ENCODE results near the gene MEOX1.

MEOX1 gene

DNA sequence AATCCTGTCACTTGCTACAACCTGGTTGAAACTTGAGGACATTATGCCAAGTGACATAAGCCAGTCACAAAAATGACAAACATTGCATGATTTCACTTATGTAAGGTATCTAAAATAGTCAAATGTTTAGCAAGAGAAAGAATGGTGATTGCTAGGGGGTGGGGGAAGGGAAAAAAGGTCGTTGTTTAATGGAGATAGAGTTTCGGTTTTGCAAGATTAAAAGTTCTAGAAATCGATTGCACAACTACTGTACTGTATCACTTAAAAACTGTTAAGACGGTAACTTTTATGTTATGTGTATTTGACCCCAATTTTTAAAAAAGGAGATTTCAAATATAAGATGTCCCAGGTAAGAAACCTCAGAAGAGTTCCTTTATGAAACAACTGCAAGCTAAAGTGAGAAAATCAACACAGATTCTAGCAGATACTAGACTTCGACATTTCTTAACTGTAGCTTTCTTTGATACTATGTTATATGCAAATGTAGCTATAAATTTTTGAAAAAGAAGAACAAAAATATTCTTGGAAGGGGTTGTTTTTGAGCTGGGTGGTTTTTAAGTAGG is 5.9 kb downstream of the MEOX1 start:
- no peak for DNase-seq (ENCODE audit: low read depth)

DNA sequence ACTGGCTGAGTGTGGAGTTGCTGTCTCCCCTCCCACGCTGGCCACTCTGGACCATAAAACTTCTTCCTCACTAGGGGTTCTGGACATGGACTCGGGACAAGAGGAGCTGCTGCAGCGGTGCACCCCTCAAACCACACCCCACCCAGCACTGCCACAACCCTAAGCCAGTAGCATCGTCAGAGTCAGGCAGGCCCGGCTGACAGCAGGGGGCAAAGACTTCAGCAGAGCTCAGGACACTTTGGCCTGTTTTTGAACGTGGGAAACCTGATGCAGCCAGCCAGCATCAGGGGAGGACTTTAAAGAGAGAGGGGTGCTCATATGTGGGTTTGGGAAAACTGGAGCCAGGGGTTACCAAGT is 9.6 kb downstream of the MEOX1 start:
- DNase-seq (ENCODE audit: low read depth): no peak

GRCh38 chr17:43650471-43650870 is 11.3 kb downstream of the MEOX1 start:
- no peak for DNase-seq (ENCODE audit: low read depth)

DNA sequence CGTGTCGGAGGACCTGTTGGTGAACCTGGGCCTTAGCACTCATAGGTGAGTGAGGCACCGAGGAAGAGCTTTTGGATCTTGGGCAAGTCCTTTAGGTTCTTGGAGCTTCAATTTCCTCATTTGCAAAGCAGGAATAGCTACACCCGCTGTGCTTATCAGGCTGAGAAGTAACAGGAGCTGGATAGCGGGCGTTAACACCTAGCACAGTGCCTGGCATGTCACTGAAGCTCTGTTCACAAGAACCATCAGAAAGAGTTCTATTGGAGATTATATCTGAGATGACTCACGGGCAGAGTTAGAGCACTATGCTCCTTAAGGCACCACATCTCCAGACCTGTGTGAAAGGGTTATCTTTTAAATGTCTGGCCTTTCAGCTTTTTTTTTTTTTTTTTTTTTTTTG is 12.8 kb downstream of the MEOX1 start:
- no peak for DNase-seq (ENCODE audit: low read depth)

- no peak for DNase-seq (ENCODE audit: low read depth)
Measured at GRCh38 chr17:43645765-43646481, 15.8 kb downstream of the MEOX1 start.

GRCh38 chr17:43645450-43645764 is 16.3 kb downstream of the MEOX1 start:
- no peak for DNase-seq (ENCODE audit: low read depth)

DNA sequence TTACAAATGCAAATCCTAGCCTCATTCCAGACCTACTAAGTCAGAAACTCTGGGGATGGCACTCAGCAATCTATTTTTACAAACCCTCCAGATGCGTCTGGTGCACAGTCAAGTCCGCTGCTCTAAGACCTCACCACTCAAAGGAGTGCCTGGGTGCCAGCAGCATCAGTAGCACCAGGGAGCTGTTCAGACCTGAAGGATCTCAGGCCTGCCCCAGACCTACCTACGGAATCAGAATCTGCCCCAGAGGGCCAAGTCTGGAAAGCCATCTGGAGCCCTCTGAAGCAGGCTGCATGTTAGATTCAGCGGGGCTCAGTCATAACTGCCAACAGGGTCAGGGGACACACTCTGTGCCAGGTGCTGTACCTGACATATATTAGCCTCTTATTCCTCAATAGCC is 17.6 kb downstream of the MEOX1 start:
- no peak for DNase-seq (ENCODE audit: low read depth)

GRCh38 chr17:43641416-43641815 is 20.3 kb downstream of the MEOX1 start:
- DNase-seq (ENCODE audit: low read depth): no peak

- no peak for DNase-seq (ENCODE audit: low read depth)
Measured at GRCh38 chr17:43640491-43641252, 21.1 kb downstream of the MEOX1 start.

- no peak for DNase-seq (ENCODE audit: low read depth)
Measured at GRCh38 chr17:43637563-43638323, 24.0 kb downstream of the MEOX1 start.

DNA sequence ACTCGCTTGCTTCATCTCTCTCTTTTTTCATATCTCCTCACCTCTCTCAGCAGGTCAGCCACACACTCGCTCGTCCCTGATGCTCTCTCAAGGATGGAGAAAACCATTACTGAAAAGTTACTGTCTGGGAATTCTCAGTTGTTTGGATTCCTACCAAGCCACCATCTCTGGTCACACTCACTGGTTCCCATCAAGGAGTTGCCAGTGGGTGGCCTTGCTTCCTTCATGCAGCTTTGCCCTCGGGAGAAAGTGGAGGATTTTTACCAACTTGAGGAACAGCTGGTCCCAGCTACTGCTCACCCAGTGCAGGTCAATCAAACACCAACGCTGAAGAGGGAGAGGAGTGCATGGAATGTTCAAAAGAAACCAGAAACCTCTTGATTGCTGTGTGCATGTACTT is 25.3 kb downstream of the MEOX1 start:
- DNase-seq (ENCODE audit: low read depth): no peak

- DNase-seq (ENCODE audit: low read depth): no peak
Measured at GRCh38 chr17:43634591-43635125, 27.1 kb downstream of the MEOX1 start.

DNA sequence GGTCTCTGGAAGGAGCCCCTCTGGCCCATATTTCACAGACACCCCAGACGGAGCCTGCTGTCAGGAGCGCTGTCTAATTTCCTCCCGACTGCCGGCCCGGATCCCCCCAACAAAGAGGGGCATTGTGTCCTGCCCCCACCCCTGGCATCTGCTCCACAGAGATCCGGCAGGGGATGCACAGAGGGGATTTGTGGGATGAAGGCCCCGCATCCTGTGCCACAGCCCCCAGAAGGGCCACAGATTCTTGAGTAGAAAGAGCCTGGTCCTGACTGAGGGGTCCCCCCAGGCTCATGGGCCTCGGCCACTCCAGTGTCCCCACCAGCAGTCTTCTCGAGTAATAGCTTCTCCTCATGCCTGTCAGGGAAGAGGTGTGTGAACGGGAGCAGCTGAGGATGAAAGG is 29.5 kb downstream of the MEOX1 start:
- DNase-seq (ENCODE audit: low read depth): no peak

DNA sequence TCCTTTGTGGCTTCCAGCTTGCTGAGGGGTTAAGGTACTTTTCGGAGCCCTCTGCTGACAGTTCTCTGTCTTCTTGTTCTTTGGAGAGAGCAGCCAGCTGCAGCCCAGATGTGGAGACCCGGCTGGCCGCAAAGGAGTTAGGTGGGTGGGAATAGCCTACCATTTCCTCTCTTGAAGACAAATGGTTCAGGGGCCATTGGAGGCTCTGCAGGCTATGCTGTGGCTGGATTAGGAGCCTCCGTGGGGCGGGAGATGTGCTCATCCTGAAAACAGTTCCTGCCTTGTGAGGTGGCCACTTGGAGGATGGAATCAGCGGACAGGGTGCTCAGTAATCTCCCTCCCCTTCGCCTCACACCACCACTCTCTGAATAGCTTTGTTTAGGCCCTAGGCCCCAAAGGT is 30.3 kb downstream of the MEOX1 start:
- no peak for DNase-seq (ENCODE audit: low read depth)

DNA sequence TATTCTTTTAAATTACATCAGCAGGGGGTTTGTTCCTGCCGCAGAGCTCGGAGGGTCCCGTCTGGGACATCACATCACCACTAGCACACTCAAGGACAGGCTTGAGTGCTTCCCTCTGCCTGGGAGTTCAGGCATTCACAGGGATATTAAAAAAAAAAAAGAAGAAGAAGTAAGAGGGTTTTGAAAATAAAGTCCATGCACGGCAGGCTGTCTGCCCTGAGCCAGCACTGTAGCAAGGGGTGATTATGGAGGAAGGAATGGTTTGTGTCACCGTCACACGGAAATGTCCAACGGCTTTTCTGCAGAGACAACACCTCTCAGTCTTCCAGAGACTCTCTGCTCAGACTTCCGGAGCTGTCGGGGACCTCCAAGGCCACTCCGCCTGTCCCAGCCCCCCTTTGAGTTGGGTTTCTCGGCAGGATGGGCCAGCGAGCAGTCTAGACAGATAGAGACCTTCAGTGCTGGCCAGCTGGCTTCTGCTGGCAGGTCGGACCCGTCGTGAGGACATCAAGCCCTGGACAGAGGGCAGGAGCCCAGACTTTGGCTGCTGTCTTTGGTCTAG is 33.6 kb downstream of the MEOX1 start:
- no peak for DNase-seq (ENCODE audit: low read depth)

GRCh38 chr17:43627653-43628052 is 34.1 kb downstream of the MEOX1 start:
- DNase-seq (ENCODE audit: low read depth): no peak

DNA sequence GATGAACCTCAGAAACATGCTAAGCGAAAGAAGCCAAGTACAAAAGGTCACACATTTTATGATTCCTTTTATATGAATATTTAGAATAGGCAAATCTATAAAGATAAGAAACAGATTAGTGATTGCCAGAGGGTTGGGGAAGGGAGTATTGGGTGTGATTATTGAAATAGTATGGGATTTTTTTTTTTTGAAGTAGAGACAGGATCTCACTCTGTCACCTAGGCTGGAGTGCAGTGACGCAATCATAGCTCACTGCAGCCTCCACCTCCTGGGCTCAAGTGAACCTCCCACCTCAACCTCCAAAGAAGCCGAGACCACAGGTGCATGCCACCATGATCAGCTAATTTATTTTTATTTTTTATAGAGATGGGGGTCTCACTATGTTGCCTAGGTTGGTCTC is 35.7 kb downstream of the MEOX1 start:
- DNase-seq (ENCODE audit: low read depth): no peak

- DNase-seq (ENCODE audit: low read depth): no peak
Measured at GRCh38 chr17:43625606-43626005, 36.1 kb downstream of the MEOX1 start.

DNA sequence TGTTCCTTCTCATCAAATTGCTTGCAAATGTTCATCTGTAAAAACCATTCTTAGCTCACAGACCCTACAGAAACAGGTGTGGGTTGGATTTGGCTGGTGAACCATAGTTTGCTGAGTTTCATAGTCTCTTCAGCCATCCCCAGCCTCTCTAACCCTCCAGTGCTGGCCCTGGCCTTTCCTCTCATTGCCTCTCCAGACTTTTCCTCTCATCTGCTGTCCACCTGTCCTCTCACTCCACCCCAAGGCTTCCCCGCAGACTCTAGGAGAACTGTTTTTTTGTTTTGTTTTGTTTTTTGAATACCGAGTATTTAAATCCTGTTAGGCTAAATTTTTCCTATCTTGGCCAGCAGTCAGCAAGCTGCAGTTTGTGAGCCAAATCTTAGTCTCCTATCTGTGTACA is 41.1 kb downstream of the MEOX1 start:
- no peak for DNase-seq (ENCODE audit: low read depth)

GRCh38 chr17:43620147-43620546 is 41.6 kb downstream of the MEOX1 start:
- no peak for DNase-seq (ENCODE audit: low read depth)

- no peak for DNase-seq (ENCODE audit: low read depth)
Measured at GRCh38 chr17:43619705-43620104, 42.0 kb downstream of the MEOX1 start.

- no peak for DNase-seq (ENCODE audit: low read depth)
Measured at GRCh38 chr17:43618276-43618675, 43.4 kb downstream of the MEOX1 start.
